Fibroblast of lung (primary cell): ENCODE results near the gene RCAN2. TPM values are rescaled to one million over a fixed set of nuclear protein-coding genes. Genes with fewer than 3 reads are reported as not detected.

ENCODE experiments used
- DNase-seq, 2 donors: peaks; one replicate each; pipeline versions ENCODE4 v3.0.0 to v3.0.0-alpha.2; 2010; ENCODE audit warnings: low read depth in 2 of 2
- H2AFZ ChIP-seq: 2 replicates; pipeline ENCODE4 v1.5.1; 2012; ENCODE audit warnings: low read length, control low read depth, inconsistent platforms
- H3K27ac ChIP-seq: 2 replicates; pipeline ENCODE4 v1.5.1; 2011; ENCODE audit warnings: low read length, control low read depth; ENCODE audit not compliant: insufficient read depth
- H3K27me3 ChIP-seq: 2 replicates; pipeline ENCODE4 v1.5.1; 2011; ENCODE audit warnings: mild to moderate bottlenecking, low read length; ENCODE audit not compliant: control insufficient read depth, insufficient read depth
- H3K36me3 ChIP-seq: 2 replicates; pipeline ENCODE4 v1.5.1; 2011; ENCODE audit warnings: low read length; ENCODE audit not compliant: control insufficient read depth, insufficient read depth
- H3K4me1 ChIP-seq: 2 replicates; pipeline ENCODE4 v1.5.1; 2011; ENCODE audit warnings: low read length; ENCODE audit not compliant: control insufficient read depth, insufficient read depth; ENCODE audit errors: extremely low read depth
- H3K4me2 ChIP-seq: 2 replicates; pipeline ENCODE4 v1.5.1; 2011; ENCODE audit warnings: low read length, control low read depth; ENCODE audit not compliant: insufficient read depth; ENCODE audit errors: extremely low read depth
- H3K4me3 ChIP-seq, 4 experiments: fragments of 200-600 bp in 1 of 4; sonication (generic) in 1 of 4; replicated peaks in 1 of 4; 2 replicates each; pipeline ENCODE4 v1.5.1; 2011 to 2016; ENCODE audit warnings: low read length in 4 of 4, low read depth in 3 of 4, mild to moderate bottlenecking in 3 of 4, control low read depth in 2 of 4, inconsistent platforms in 1 of 4, mixed read lengths in 1 of 4; ENCODE audit not compliant: insufficient read depth in 1 of 4; ENCODE audit errors: control extremely low read depth in 1 of 4
- H3K79me2 ChIP-seq: 2 replicates; pipeline ENCODE4 v1.5.1; 2012; ENCODE audit warnings: mild to moderate bottlenecking, low read length, inconsistent platforms; ENCODE audit not compliant: control insufficient read depth, insufficient read depth
- H3K9ac ChIP-seq: 2 replicates; pipeline ENCODE4 v1.5.1; 2011; ENCODE audit warnings: mild to moderate bottlenecking, low read length, control low read depth; ENCODE audit not compliant: insufficient read depth
- H3K9me3 ChIP-seq: 2 replicates; pipeline ENCODE4 v1.5.1; 2012; ENCODE audit warnings: low read depth, low read length; ENCODE audit not compliant: control insufficient read depth, insufficient read depth
- H4K20me1 ChIP-seq: 2 replicates; pipeline ENCODE4 v1.5.1; 2011; ENCODE audit warnings: low read length; ENCODE audit not compliant: control insufficient read depth, insufficient read depth; ENCODE audit errors: extremely low read depth
- EZH2 ChIP-seq: IDR thresholded peaks from 2 replicates; pipeline ENCODE4 v1.5.1; 2012; ENCODE audit warnings: low read length, control low read depth, mild to moderate bottlenecking; ENCODE audit errors: missing control alignments
- polyA plus RNA-seq, 2 donors: library from polyadenylated mRNA; depleted of rRNA in 1 of 2; stranded (reverse) in 1 of 2; unstranded in 1 of 2; fragments of >200 nt; gene quantifications; 2 replicates each; pipeline ENCODE4 v1.2.1, GENCODE V29; 2011 to 2012; ENCODE audit warnings: missing spikeins in 1 of 2
- total RNA-seq: library from RNA; depleted of rRNA; stranded (reverse); fragments of >200 nt; gene quantifications from 2 replicates; pipeline ENCODE4 v1.2.1, GENCODE V29; 2014
- TF ChIP-seq, protein P1 (sequence below), 2 donors: IDR thresholded peaks in 1 of 2; conservative IDR thresholded peaks in 1 of 2; 1 replicate in 1 of 2; 2 replicates in 1 of 2; pipeline ENCODE4 v1.5.1; 2011 to 2012; ENCODE audit warnings: low read length in 2 of 2, control low read depth in 1 of 2, inconsistent platforms in 1 of 2, low read depth in 1 of 2, mild to moderate bottlenecking in 1 of 2

The RCAN2 gene
- total and polyA plus RNA-seq, 2 donors (not counting 1 experiment from before 2014, with no cell fraction given): 11.7 to 38.0 TPM

GRCh38 chr6:46325561-46326530, 165.4 kb downstream of the RCAN2 start:
- Histone ChIP-seq H2AFZ (no peak overlapping the region), H3K79me2 (no peaks in the 10 kb centered on the region), H3K27ac (no peak overlapping the region), H3K36me3 (no peaks in the 10 kb centered on the region), H3K27me3 (no peaks in the 10 kb centered on the region), H3K9me3 (no peaks in the 10 kb centered on the region), H3K4me3 (peak overlapping the region; percentile 8 to 50 (median 24)), H3K9ac (peak overlapping the region; percentile 34), H3K4me1 (peaks cover 20% of the 10 kb centered on the region), H3K4me2 (peak overlapping the region; percentile 62), H4K20me1 (no peaks in the 10 kb centered on the region)
- TF ChIP-seq, protein P1, sequence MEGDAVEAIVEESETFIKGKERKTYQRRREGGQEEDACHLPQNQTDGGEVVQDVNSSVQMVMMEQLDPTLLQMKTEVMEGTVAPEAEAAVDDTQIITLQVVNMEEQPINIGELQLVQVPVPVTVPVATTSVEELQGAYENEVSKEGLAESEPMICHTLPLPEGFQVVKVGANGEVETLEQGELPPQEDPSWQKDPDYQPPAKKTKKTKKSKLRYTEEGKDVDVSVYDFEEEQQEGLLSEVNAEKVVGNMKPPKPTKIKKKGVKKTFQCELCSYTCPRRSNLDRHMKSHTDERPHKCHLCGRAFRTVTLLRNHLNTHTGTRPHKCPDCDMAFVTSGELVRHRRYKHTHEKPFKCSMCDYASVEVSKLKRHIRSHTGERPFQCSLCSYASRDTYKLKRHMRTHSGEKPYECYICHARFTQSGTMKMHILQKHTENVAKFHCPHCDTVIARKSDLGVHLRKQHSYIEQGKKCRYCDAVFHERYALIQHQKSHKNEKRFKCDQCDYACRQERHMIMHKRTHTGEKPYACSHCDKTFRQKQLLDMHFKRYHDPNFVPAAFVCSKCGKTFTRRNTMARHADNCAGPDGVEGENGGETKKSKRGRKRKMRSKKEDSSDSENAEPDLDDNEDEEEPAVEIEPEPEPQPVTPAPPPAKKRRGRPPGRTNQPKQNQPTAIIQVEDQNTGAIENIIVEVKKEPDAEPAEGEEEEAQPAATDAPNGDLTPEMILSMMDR (conservative IDR thresholded peaks at IDR 0.05 in 1 of 2, IDR thresholded peaks at IDR 0.05 in 1 of 2; ENCODE audit: low read depth in 1 of 2, low read length in 2 of 2): no peak
- TF ChIP-seq EZH2: no peak
- DNase-seq: peak; percentile 72 to 87

DNA sequence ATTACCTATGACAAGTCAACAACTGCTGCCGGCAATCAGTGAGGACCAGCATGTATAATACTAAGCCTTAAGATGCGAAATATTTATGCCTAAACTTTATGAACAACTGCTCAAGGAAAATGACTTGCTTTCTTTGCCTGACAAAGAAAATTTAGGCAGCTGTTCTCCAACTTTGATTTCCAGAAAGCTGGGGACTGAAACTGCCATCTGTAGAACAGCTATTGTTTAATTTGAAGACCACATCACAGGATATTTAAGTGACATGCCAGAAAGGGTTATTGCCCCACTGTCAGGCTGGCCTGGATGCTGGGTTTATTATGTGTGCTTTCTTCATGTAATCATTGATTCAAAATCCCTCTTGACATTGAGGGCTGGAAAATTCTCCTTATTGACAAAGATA, 166.5 kb downstream of the RCAN2 start:
- H2AFZ ChIP-seq: no peak overlapping the region
- H3K4me2 ChIP-seq: peak overlapping the region; percentile 25
- no peaks in the 10 kb centered on the region for H4K20me1 ChIP-seq
- no peaks in the 10 kb centered on the region for H3K79me2 ChIP-seq
- DNase-seq: no peak
- peak overlapping the region; percentile 8 to 50 (median 24) for H3K4me3 ChIP-seq
- H3K27me3 ChIP-seq: no peaks in the 10 kb centered on the region
- peaks cover 20% of the 10 kb centered on the region for H3K4me1 ChIP-seq
- no peak overlapping the region for H3K27ac ChIP-seq
- TF ChIP-seq, protein P1 (conservative IDR thresholded peaks at IDR 0.05 in 1 of 2, IDR thresholded peaks at IDR 0.05 in 1 of 2; ENCODE audit: low read depth in 1 of 2, low read length in 2 of 2): no peak
- no peak for TF ChIP-seq EZH2
- no peaks in the 10 kb centered on the region for H3K9me3 ChIP-seq
- no peaks in the 10 kb centered on the region for H3K36me3 ChIP-seq
- no peak overlapping the region for H3K9ac ChIP-seq

DNA sequence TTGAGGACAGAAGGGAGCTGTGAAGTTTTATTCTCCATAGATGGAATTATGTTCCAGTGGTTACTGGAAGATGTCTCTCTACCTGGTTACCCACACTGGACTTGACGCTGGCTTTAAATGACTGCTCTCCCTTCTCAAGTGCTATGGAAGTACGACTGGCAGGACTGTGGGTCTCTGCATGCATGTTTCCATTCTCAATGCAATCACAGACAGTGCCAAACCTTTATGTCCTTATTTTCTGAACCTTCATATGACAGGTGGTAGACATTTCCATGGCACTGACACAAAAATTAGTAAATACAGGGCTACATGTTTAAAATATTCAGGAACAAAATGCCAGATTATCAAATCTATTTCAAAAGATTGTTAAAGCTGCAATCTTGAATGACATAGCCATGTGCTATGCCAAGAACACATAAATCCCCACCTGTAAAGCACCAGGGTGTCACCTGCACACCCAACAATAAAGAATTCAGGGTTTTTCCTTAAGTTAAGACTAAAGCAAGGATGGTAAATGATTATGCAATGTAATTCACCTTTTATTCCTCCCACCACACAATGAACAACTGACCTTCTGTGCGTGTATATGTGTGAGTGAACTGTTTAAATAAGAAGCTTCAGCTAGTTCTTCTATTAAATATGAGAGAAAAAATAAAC, 167.2 kb downstream of the RCAN2 start:
- Histone ChIP-seq H3K79me2 (no peaks in the 10 kb centered on the region), H2AFZ (no peak overlapping the region), H3K4me3 (peak overlapping the region in 2 of 4 experiments; percentile 20 to 50), H3K4me2 (peak overlapping the region; percentile 68), H3K36me3 (no peaks in the 10 kb centered on the region), H3K9ac (no peak overlapping the region), H3K4me1 (peaks cover 20% of the 10 kb centered on the region), H4K20me1 (no peaks in the 10 kb centered on the region), H3K27ac (no peak overlapping the region), H3K27me3 (no peaks in the 10 kb centered on the region), H3K9me3 (no peaks in the 10 kb centered on the region)
- DNase-seq: no peak
- TF ChIP-seq, protein P1 (conservative IDR thresholded peaks at IDR 0.05 in 1 of 2, IDR thresholded peaks at IDR 0.05 in 1 of 2; ENCODE audit: low read depth in 1 of 2, low read length in 2 of 2): no peak
- no peak for TF ChIP-seq EZH2
